GM12892 (cell line): Measurements from ENCODE around the gene C1orf185.

Experiments
- POLR2AphosphoS5 ChIP-seq: IDR thresholded peaks from 2 replicates; pipeline ENCODE4 v1.6.1; 2011; ENCODE audit warnings: low read depth, low read length, control low read depth
- TAF1 ChIP-seq: IDR thresholded peaks from 2 replicates; pipeline ENCODE4 v1.6.1; 2011; ENCODE audit warnings: low read depth, mild to moderate bottlenecking, control low read depth, low read length, borderline replicate concordance

DNA sequence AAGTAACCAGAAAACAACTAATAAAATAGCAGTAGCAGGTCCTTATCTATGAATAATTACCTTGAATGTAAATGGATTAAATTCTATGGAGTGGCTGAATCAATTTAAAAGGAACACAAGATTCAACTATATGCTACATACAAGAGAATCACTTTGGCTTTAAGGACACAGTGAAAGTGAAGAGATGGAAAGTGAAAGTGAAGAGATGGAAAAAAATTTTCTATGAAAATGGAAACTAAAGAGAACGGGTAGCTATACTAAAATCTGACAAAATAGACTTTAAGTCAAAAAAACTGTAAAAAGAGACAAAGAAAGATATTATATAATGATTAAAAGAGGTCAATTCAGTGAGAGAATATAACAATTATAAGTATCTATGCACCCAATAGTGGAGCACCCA, 54.7 kb downstream of the C1orf185 start:
- TF ChIP-seq POLR2AphosphoS5: no peak
- TF ChIP-seq TAF1: no peak
